Adrenal gland (tissue), 5 donors: ENCODE data around the gene ZRANB1.

Experiments used
- CTCF ChIP-seq, 6 experiments: fragments of 450-650 bp in 4 of 6; fragments of 200-600 bp in 2 of 6; sonication (generic) in 1 of 6; IDR thresholded peaks; 1 replicate in 5 of 6; 2 replicates in 1 of 6; pipeline versions ENCODE4 v1.5.1 to v1.8.0; 2016 to 2021; ENCODE audit warnings: antibody characterized with exemption in 6 of 6, mild to moderate bottlenecking in 2 of 6, moderate library complexity in 1 of 6
- POLR2A ChIP-seq, 2 donors: fragments of 450-650 bp; IDR thresholded peaks; one replicate each; pipeline ENCODE4 v1.6.1; 2017; ENCODE audit warnings: antibody characterized with exemption in 2 of 2, mild to moderate bottlenecking in 2 of 2, moderate library complexity in 1 of 2
- donor health status: DM: no; HTN: no; CAD: no.

- TF ChIP-seq CTCF (IDR thresholded peaks at IDR 0.05) = no peak
- TF ChIP-seq POLR2A (IDR thresholded peaks at IDR 0.05) = no peak
These were observed 62.1 kb downstream of the ZRANB1 start for GRCh38 chr10:125003901-125004467.
